A549 (cell line): ENCODE data around the gene ZNF737.

Experiments
- EP300 ChIP-seq, 2 experiments: fragments of >200 bp; sonication (Bioruptor Twin); formaldehyde crosslinking; IDR thresholded peaks; 2 replicates in 1 of 2; 3 replicates in 1 of 2; pipeline ENCODE4 v1.6.1; 2016 to 2017
- HEYL ChIP-seq: fragments of 250-450 bp; sonication (Bioruptor Pico); IDR thresholded peaks from 2 replicates; pipeline ENCODE4 v1.8.0; 2021; ENCODE audit warnings: mild to moderate bottlenecking, moderate library complexity
- HOXA7 ChIP-seq: fragments of 250-450 bp; sonication (Bioruptor Pico); IDR thresholded peaks from 2 replicates; pipeline ENCODE4 v1.5.0; 2020; ENCODE audit warnings: mild to moderate bottlenecking, moderate library complexity
- MAX ChIP-seq: IDR thresholded peaks from 2 replicates; pipeline ENCODE4 v1.6.1; 2012
- POLR2A ChIP-seq: IDR thresholded peaks from 2 replicates; pipeline ENCODE4 v1.6.1; 2012; ENCODE audit warnings: mild to moderate bottlenecking, low read length
- RAD21 ChIP-seq, 2 experiments: fragments of >200 bp in 1 of 2; sonication (Bioruptor Twin) in 1 of 2; formaldehyde crosslinking in 1 of 2; IDR thresholded peaks in 1 of 2; conservative IDR thresholded peaks in 1 of 2; 2 replicates in 1 of 2; 3 replicates in 1 of 2; pipeline ENCODE4 v1.6.1; 2012 to 2018; ENCODE audit warnings: inconsistent platforms in 1 of 2
- RARB ChIP-seq: fragments of 250-450 bp; sonication (Bioruptor Pico); IDR thresholded peaks from 2 replicates; pipeline ENCODE4 v1.8.0; 2021; ENCODE audit warnings: mild to moderate bottlenecking, moderate library complexity
- ZC3H11A ChIP-seq: fragments of 450-650 bp; IDR thresholded peaks from 2 replicates; pipeline ENCODE4 v1.6.1; 2014; ENCODE audit warnings: antibody characterized with exemption, mild to moderate bottlenecking
- TF ChIP-seq, protein P1 (sequence below): fragments of >200 bp; sonication (Bioruptor Twin); formaldehyde crosslinking; IDR thresholded peaks from 3 replicates; pipeline ENCODE4 v1.5.1; 2016
- TF ChIP-seq, protein P2 (sequence below): fragments of 450-650 bp; IDR thresholded peaks from 2 replicates; pipeline ENCODE4 v1.6.1; 2014; ENCODE audit warnings: antibody characterized with exemption

DNA sequence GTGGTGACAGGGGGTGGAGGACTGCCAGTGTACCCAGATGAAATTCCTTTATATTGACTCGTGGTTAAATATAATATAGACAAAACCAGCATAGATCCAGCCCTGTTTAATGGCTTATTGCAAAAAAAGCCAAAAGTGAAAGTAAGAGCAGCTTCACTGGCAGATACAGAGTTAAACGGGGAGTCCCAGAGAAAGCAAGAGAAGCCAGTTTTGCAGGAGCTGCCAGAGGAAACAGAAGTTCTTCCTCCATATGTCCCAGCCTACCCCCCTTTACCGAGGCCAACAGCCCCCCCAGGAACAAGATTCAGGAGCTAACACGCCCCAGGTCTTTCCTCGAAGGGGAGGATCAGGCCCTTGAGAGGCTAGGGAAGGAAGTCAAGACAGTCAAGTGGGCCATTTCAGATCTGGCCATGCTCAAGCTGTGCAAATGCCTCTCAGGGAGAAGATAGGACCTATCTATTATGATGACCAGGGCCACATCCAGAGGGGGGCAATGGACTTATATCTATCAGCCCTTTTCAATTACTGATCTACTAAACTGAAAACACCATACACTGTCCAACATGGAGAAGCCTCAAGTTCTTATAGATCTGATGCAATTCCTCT is 47.2 kb upstream of the ZNF737 start:
- TF ChIP-seq MAX (no peak), HOXA7 (CRISPR knock-in tag) (no peak), HEYL (no peak), EP300 (IDR thresholded peaks at IDR 0.05) (no peak), POLR2A (no peak), RARB (CRISPR knock-in tag) (no peak), ZC3H11A (no peak), RAD21 (conservative IDR thresholded peaks at IDR 0.05 in 1 of 2, IDR thresholded peaks at IDR 0.05 in 1 of 2) (no peak)
- TF ChIP-seq, protein P1, sequence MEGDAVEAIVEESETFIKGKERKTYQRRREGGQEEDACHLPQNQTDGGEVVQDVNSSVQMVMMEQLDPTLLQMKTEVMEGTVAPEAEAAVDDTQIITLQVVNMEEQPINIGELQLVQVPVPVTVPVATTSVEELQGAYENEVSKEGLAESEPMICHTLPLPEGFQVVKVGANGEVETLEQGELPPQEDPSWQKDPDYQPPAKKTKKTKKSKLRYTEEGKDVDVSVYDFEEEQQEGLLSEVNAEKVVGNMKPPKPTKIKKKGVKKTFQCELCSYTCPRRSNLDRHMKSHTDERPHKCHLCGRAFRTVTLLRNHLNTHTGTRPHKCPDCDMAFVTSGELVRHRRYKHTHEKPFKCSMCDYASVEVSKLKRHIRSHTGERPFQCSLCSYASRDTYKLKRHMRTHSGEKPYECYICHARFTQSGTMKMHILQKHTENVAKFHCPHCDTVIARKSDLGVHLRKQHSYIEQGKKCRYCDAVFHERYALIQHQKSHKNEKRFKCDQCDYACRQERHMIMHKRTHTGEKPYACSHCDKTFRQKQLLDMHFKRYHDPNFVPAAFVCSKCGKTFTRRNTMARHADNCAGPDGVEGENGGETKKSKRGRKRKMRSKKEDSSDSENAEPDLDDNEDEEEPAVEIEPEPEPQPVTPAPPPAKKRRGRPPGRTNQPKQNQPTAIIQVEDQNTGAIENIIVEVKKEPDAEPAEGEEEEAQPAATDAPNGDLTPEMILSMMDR = no peak
- TF ChIP-seq, protein P2, sequence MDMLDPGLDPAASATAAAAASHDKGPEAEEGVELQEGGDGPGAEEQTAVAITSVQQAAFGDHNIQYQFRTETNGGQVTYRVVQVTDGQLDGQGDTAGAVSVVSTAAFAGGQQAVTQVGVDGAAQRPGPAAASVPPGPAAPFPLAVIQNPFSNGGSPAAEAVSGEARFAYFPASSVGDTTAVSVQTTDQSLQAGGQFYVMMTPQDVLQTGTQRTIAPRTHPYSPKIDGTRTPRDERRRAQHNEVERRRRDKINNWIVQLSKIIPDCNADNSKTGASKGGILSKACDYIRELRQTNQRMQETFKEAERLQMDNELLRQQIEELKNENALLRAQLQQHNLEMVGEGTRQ = no peak
